Measurements from ENCODE around the gene HOXA6.
A peak's percentile ranks its signal among the peaks of the same experiment; 100 is the strongest.

Gene HOXA6

DNA sequence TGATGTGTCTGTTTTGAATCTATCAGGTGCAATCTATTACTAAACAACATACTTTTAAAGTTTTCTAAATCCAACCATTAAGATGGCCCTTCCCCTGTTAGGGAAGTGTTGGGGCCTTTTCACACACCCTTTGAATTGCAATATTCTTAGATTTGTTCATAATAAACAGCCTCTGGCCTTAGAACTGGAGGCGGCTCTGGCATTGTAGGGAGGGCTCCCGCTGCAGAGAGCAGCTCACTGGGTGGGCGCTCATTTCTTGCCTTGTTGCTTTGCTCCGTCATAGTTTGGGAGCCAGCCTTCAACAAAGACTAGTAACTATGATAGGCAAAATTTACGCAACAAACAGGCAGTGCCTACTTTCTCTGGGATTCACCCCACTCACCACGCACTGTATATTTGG lies 30.8 kb upstream of the HOXA6 start:
- H3K9me3 ChIP-seq = peaks cover 29% of the 10 kb centered on the region
- H3K4me1 ChIP-seq = no peaks in the 10 kb centered on the region
- H3K4me3 ChIP-seq = no peak overlapping the region
- H3K36me3 ChIP-seq = no peaks in the 10 kb centered on the region
- H3K4me2 ChIP-seq = no peak overlapping the region
- no peak for TF ChIP-seq Cebpa-rat (IDR thresholded peaks at IDR 0.05)
- H3K9ac ChIP-seq = no peak overlapping the region
- peaks cover 91% of the 10 kb centered on the region for H4K20me1 ChIP-seq
- no peak overlapping the region for H3K27ac ChIP-seq
- peaks cover 100% of the 10 kb centered on the region for H3K27me3 ChIP-seq

DNA sequence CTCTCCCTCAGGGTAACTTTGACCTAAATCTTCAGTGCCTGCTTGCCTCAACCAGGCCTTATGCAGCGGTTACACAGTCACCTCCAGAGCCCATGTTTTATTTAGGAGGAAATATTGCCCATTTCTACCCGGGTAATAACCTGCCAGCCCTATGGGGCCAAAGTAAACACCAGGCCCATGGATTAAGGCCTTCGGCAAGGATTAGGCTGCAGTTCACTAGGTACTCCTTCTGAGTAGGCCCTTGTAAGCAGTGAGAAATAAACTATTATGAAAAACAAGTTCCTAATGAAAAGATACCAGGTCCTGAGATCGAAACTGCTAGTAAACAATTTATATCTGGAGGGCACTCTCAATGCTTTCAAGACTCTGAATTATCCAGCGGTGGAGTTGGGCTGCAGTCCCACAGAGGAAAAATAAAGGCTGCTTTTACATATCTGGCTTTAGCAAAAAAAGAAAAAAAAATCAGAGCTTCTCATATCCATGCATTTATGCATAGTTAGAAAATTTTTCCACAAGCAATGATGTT lies 30.3 kb upstream of the HOXA6 start:
- Histone ChIP-seq H3K36me3 (no peaks in the 10 kb centered on the region), H3K4me1 (no peaks in the 10 kb centered on the region), H3K9me3 (peaks cover 34% of the 10 kb centered on the region), H3K27me3 (peaks cover 100% of the 10 kb centered on the region), H3K9ac (no peak overlapping the region), H4K20me1 (peaks cover 91% of the 10 kb centered on the region), H3K27ac (no peak overlapping the region), H3K4me2 (no peak overlapping the region), H3K4me3 (no peak overlapping the region)
- TF ChIP-seq Cebpa-rat (IDR thresholded peaks at IDR 0.05) = no peak

DNA sequence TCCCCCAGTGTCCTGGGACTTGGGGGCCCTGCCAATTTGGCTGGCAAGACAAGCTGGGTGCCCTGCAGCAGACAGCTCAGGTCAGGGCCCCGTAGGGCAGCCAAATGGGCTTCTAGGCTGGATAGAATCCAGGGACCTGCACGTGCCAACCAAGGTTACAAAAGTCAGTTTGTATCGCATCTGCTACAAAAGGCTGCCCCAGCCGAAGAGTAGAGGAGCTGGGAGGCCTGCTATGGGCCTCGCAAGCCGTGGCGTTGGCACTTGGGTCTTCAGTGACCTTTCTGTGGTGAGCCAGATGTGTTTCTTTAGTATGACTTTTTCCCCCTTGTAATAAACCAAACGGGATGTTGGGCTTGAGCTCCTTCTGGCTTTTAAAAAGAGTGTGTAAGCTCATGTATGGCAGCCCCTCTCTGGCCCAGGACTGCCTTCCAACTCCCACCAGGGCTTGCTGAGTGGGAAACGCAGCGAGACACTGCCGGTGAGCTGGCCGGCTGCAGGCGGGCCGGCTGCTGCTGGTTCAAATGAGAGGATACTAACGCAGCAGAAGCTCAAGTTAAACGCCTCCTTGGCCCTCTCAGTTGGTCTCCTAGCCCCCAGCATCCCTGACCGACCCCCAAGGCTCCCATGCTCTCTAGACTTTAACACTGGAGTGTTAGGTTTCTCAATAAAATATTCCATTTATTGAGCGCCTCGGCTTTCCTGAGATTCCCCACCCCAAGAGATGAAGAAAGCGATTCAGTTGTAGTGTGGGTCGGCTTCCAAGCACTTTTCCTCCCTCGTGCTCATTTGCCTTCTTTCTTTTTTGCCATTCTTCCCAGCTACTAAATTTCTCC lies 29.6 kb upstream of the HOXA6 start:
- Histone ChIP-seq H3K36me3 (no peaks in the 10 kb centered on the region), H3K9ac (no peak overlapping the region), H3K4me1 (no peaks in the 10 kb centered on the region), H3K9me3 (peaks cover 41% of the 10 kb centered on the region), H3K27ac (no peak overlapping the region), H4K20me1 (peaks cover 91% of the 10 kb centered on the region), H3K4me2 (no peak overlapping the region), H3K4me3 (no peak overlapping the region), H3K27me3 (peaks cover 100% of the 10 kb centered on the region)
- no peak for TF ChIP-seq Cebpa-rat (IDR thresholded peaks at IDR 0.05)

- no peak overlapping the region for H3K4me2 ChIP-seq
- H3K36me3 ChIP-seq = no peaks in the 10 kb centered on the region
- H3K27me3 ChIP-seq = peaks cover 100% of the 10 kb centered on the region
- H3K4me3 ChIP-seq = no peak overlapping the region
- no peaks in the 10 kb centered on the region for H3K4me1 ChIP-seq
- peaks cover 92% of the 10 kb centered on the region for H4K20me1 ChIP-seq
- H3K27ac ChIP-seq = no peak overlapping the region
- H3K9me3 ChIP-seq = peaks cover 48% of the 10 kb centered on the region
- TF ChIP-seq Cebpa-rat (IDR thresholded peaks at IDR 0.05) = no peak
- no peak overlapping the region for H3K9ac ChIP-seq
These were observed 28.9 kb upstream of the HOXA6 start for GRCh38 chr7:27176524-27176845.

DNA sequence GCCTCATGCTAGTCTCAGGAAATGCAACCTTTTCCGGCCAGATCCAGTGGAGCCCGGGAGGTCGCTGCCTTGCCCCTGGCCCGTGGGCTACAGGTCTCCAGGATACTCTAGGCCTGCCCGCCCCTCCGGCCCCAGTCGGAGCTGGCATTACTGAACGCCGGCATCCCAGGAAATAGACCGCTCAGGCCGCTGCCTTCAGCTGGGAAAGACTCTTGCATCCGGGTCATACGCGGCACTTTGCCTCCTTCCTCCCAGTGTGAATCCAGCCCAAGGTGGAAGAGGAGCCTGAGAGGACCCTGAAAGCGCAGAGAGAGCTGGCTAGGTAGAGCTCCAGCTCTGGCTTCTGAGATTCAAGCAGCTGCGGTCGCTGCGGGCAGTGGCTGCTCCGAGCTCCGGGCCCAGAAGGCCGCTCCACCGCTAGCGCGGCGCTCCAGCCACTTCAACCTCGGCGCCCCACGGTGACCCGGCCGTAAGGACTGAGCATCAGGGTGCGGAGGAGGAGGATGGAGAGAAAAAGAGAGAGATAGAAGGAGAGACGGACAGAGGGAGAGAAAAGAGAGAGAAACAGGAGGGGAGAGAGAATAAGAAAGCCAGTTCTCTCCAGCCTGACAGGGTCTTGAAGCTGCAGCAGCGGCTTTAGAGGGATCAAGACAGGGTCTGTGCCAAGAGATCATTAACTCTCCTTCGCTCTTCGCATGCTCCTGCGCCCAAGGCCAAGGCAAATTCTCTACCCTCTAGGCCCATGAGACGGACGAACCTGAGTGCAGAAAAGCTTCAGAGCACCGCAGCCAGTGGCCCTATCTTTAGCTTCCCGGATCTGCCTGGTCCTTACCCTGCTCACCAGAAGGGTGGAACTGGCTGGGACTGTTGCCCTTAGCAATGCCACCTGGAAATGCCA lies 28.3 kb upstream of the HOXA6 start:
- H3K4me2 ChIP-seq = no peak overlapping the region
- H3K4me1 ChIP-seq = no peaks in the 10 kb centered on the region
- peaks cover 93% of the 10 kb centered on the region for H4K20me1 ChIP-seq
- H3K36me3 ChIP-seq = no peaks in the 10 kb centered on the region
- no peak for TF ChIP-seq Cebpa-rat (IDR thresholded peaks at IDR 0.05)
- peaks cover 100% of the 10 kb centered on the region for H3K27me3 ChIP-seq
- H3K27ac ChIP-seq = no peak overlapping the region
- no peak overlapping the region for H3K9ac ChIP-seq
- no peak overlapping the region for H3K4me3 ChIP-seq
- H3K9me3 ChIP-seq = peaks cover 48% of the 10 kb centered on the region

GRCh38 chr7:27174874-27175625 lies 27.5 kb upstream of the HOXA6 start:
- no peak overlapping the region for H3K27ac ChIP-seq

GRCh38 chr7:27173956-27174873 lies 26.6 kb upstream of the HOXA6 start, which contains the start of gene HOXA10:
TSS of gene HOXA10 (minus strand) at chr7:27174320. CDS start at chr7:27174306, 14 bp downstream.
- peaks cover 36% of the 10 kb centered on the region for H3K9me3 ChIP-seq
- no peaks in the 10 kb centered on the region for H3K36me3 ChIP-seq
- H3K9ac ChIP-seq = no peak within 1 kb of the TSS
- no peak within 1 kb of the TSS for H3K27ac ChIP-seq
- no peak for TF ChIP-seq Cebpa-rat (IDR thresholded peaks at IDR 0.05)
- peak within 1 kb of the TSS; percentile 32; the same call in 1 of the 2 replicates for H3K4me2 ChIP-seq
- peak within 1 kb of the TSS; percentile 51 for H3K4me3 ChIP-seq
- H4K20me1 ChIP-seq = peaks cover 99% of the 10 kb centered on the region
- peaks cover 100% of the 10 kb centered on the region for H3K27me3 ChIP-seq
- no peaks in the 10 kb centered on the region for H3K4me1 ChIP-seq

More at GRCh38 chr7:27174874-27175625, 27.5 kb upstream of the HOXA6 start:
- Histone ChIP-seq H3K36me3 (no peaks in the 10 kb centered on the region), H3K9me3 (peaks cover 42% of the 10 kb centered on the region), H3K4me3 (no peak overlapping the region), H3K27me3 (peaks cover 100% of the 10 kb centered on the region), H3K9ac (no peak overlapping the region), H4K20me1 (peaks cover 95% of the 10 kb centered on the region), H3K4me2 (no peak overlapping the region), H3K4me1 (no peaks in the 10 kb centered on the region)
- no peak for TF ChIP-seq Cebpa-rat (IDR thresholded peaks at IDR 0.05)

DNA sequence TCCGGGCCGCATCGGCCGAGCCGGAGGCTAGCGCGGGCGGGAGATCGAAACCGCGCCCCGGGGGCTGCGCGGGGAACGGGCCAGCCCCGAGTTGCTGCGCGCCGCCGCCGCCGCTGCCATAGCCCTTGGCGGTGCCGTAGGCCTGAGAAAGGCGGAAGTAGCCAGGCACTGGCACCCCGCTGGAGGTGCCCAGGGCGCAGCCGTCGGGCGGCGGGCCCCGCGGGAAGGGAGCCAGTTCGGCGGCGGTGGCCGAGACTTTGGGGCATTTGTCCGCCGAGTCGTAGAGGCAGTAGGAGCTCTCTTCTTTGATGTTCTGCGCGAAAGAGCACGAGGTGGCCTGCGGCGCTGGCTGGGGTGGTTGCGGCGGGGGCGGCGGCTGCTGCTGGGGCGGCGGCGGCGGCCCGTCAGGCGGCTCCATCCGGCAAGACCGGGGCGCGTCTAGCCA lies 26.0 kb upstream of the HOXA6 start:
- Histone ChIP-seq H3K4me3 (peak overlapping the region; percentile 51), H3K9me3 (peaks cover 36% of the 10 kb centered on the region), H3K4me2 (peak overlapping the region; percentile 32; the same call in 1 of the 2 replicates), H3K9ac (no peak overlapping the region), H3K27ac (no peak overlapping the region), H4K20me1 (peaks cover 100% of the 10 kb centered on the region), H3K36me3 (no peaks in the 10 kb centered on the region), H3K4me1 (no peaks in the 10 kb centered on the region), H3K27me3 (peaks cover 100% of the 10 kb centered on the region)
- no peak for TF ChIP-seq Cebpa-rat (IDR thresholded peaks at IDR 0.05)

Measured in BLaER1 (cell line).